Astrocyte (in vitro differentiated cells and primary cell): ENCODE measurements around the gene ITFG2. TPM values are rescaled to one million over a fixed set of nuclear protein-coding genes. Genes with fewer than 3 reads are reported as not detected.

Experiments
- DNase-seq: peaks from one replicate; pipeline ENCODE4 v3.0.0-alpha.2; 2010; ENCODE audit warnings: low read depth
- FAIRE-seq: peaks from 2 replicates; lab custom pipeline; 2011; peaks lifted over from hg19 to GRCh38; lab: Jason Lieb, UNC
- H2AFZ ChIP-seq: 2 replicates; pipeline ENCODE4 v1.6.0; 2012; ENCODE audit warnings: low read depth, low read length, inconsistent platforms
- H3K27ac ChIP-seq: 2 replicates; pipeline ENCODE4 v1.5.1; 2011; ENCODE audit warnings: low read depth, low read length, inconsistent platforms
- H3K27me3 ChIP-seq: 2 replicates; pipeline ENCODE4 v1.6.0; 2011; ENCODE audit warnings: low read length, inconsistent platforms; ENCODE audit not compliant: insufficient read depth
- H3K36me3 ChIP-seq: 2 replicates; pipeline ENCODE4 v1.5.1; 2011; ENCODE audit warnings: low read length, inconsistent platforms; ENCODE audit not compliant: insufficient read depth
- H3K4me1 ChIP-seq: 2 replicates; pipeline ENCODE4 v1.5.1; 2011; ENCODE audit warnings: low read length, inconsistent platforms; ENCODE audit not compliant: insufficient read depth
- H3K4me2 ChIP-seq: 2 replicates; pipeline ENCODE4 v1.6.0; 2012; ENCODE audit warnings: low read length, inconsistent platforms
- H3K4me3 ChIP-seq: 2 replicates; pipeline ENCODE4 v1.5.1; 2011; ENCODE audit warnings: low read depth, mild to moderate bottlenecking, low read length, inconsistent platforms; ENCODE audit not compliant: insufficient read depth
- H3K79me2 ChIP-seq: 2 replicates; pipeline ENCODE4 v1.6.0; 2012; ENCODE audit warnings: mild to moderate bottlenecking, low read length, inconsistent platforms; ENCODE audit not compliant: insufficient read depth
- H3K9ac ChIP-seq: 2 replicates; pipeline ENCODE4 v1.6.0; 2012; ENCODE audit warnings: mild to moderate bottlenecking, low read length, inconsistent platforms
- H3K9me3 ChIP-seq: 2 replicates; pipeline ENCODE4 v1.5.1; 2012; ENCODE audit warnings: low read depth, mild to moderate bottlenecking, low read length, inconsistent platforms; ENCODE audit not compliant: insufficient read depth
- H4K20me1 ChIP-seq: 2 replicates; pipeline ENCODE4 v1.6.0; 2012; ENCODE audit warnings: low read length, inconsistent platforms; ENCODE audit not compliant: insufficient read depth
- H3K27ac Mint-ChIP-seq: one replicate; pipeline ENCODE4 v1.8.0; 2021; ENCODE audit warnings: mild to moderate bottlenecking, mixed read lengths; ENCODE audit not compliant: unreplicated experiment
- H3K27me3 Mint-ChIP-seq: one replicate; pipeline ENCODE4 v1.8.0; 2021; ENCODE audit warnings: low read depth, mixed read lengths; ENCODE audit not compliant: unreplicated experiment
- H3K36me3 Mint-ChIP-seq: one replicate; pipeline ENCODE4 v1.8.0; 2021; ENCODE audit warnings: low read depth, mixed read lengths; ENCODE audit not compliant: unreplicated experiment
- H3K4me1 Mint-ChIP-seq: one replicate; pipeline ENCODE4 v1.8.0; 2021; ENCODE audit warnings: low read depth, mixed read lengths; ENCODE audit not compliant: unreplicated experiment
- H3K4me3 Mint-ChIP-seq: one replicate; pipeline ENCODE4 v1.8.0; 2021; ENCODE audit warnings: mild to moderate bottlenecking, moderate library complexity, mixed read lengths; ENCODE audit not compliant: unreplicated experiment
- H3K9me3 Mint-ChIP-seq: one replicate; pipeline ENCODE4 v1.8.0; 2021; ENCODE audit warnings: mild to moderate bottlenecking, mixed read lengths; ENCODE audit not compliant: unreplicated experiment
- EZH2 ChIP-seq: IDR thresholded peaks from 2 replicates; pipeline ENCODE4 v1.6.1; 2012; ENCODE audit warnings: mild to moderate bottlenecking, low read length, inconsistent platforms; ENCODE audit not compliant: insufficient read depth
- total RNA-seq: library from RNA; stranded (reverse); gene quantifications from 2 replicates; pipeline ENCODE4 v1.2.1, GENCODE V29; 2021
- TF ChIP-seq, protein P1 (sequence below): IDR thresholded peaks from 2 replicates; pipeline ENCODE4 v1.5.1; 2011; ENCODE audit warnings: low read depth, mild to moderate bottlenecking, inconsistent platforms, low read length, moderate library complexity; ENCODE audit not compliant: insufficient read depth

ITFG2 gene
- total RNA-seq, 1 donor from 2014 or later = 20.2 TPM

- Histone ChIP-seq H2AFZ (no peak within 1 kb of the TSS), H3K4me2 (no peak within 1 kb of the TSS), H3K27ac (no peak within 1 kb of the TSS), H4K20me1 (no peaks in the 10 kb centered on the region), H3K4me3 (no peak within 1 kb of the TSS), H3K4me1 (no peaks in the 10 kb centered on the region), H3K27me3 (no peaks in the 10 kb centered on the region), H3K9me3 (no peaks in the 10 kb centered on the region), H3K79me2 (no peaks in the 10 kb centered on the region), H3K36me3 (peaks cover 10% of the 10 kb centered on the region), H3K9ac (no peak within 1 kb of the TSS)
- H3K9me3 Mint-ChIP-seq = no peaks in the 10 kb centered on the region
- DNase-seq (no peak), FAIRE-seq (no peak)
- peak within 1 kb of the TSS; percentile 42 for H3K27ac Mint-ChIP-seq
- H3K27me3 Mint-ChIP-seq = peaks cover 2% of the 10 kb centered on the region
- peaks cover 4% of the 10 kb centered on the region for H3K36me3 Mint-ChIP-seq
- TF ChIP-seq EZH2 = no peak
- TF ChIP-seq, protein P1, sequence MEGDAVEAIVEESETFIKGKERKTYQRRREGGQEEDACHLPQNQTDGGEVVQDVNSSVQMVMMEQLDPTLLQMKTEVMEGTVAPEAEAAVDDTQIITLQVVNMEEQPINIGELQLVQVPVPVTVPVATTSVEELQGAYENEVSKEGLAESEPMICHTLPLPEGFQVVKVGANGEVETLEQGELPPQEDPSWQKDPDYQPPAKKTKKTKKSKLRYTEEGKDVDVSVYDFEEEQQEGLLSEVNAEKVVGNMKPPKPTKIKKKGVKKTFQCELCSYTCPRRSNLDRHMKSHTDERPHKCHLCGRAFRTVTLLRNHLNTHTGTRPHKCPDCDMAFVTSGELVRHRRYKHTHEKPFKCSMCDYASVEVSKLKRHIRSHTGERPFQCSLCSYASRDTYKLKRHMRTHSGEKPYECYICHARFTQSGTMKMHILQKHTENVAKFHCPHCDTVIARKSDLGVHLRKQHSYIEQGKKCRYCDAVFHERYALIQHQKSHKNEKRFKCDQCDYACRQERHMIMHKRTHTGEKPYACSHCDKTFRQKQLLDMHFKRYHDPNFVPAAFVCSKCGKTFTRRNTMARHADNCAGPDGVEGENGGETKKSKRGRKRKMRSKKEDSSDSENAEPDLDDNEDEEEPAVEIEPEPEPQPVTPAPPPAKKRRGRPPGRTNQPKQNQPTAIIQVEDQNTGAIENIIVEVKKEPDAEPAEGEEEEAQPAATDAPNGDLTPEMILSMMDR = no peak
- H3K4me3 Mint-ChIP-seq = no peak within 1 kb of the TSS
- H3K4me1 Mint-ChIP-seq = peaks cover 2% of the 10 kb centered on the region
Observed at GRCh38 chr12:2857021-2857431, 44.6 kb downstream of the ITFG2 start, which contains the start of gene TEX52. Gene TEX52 (minus strand): TSS chr12:2857039. CDS start chr12:2857026, 13 bp downstream.

- H3K36me3 Mint-ChIP-seq = peaks cover 4% of the 10 kb centered on the region
- no peak overlapping the region for H3K4me3 Mint-ChIP-seq
- Histone ChIP-seq H3K79me2 (no peaks in the 10 kb centered on the region), H3K4me3 (no peak overlapping the region), H3K4me2 (no peak overlapping the region), H4K20me1 (no peaks in the 10 kb centered on the region), H3K36me3 (peaks cover 14% of the 10 kb centered on the region), H2AFZ (no peak overlapping the region), H3K9ac (no peak overlapping the region), H3K4me1 (no peaks in the 10 kb centered on the region), H3K27ac (no peak overlapping the region), H3K27me3 (no peaks in the 10 kb centered on the region), H3K9me3 (no peaks in the 10 kb centered on the region)
- FAIRE-seq = no peak
- peaks cover 2% of the 10 kb centered on the region for H3K4me1 Mint-ChIP-seq
- TF ChIP-seq EZH2 = no peak
- TF ChIP-seq, protein P1 = no peak
- peaks cover 2% of the 10 kb centered on the region for H3K27me3 Mint-ChIP-seq
- H3K9me3 Mint-ChIP-seq = no peaks in the 10 kb centered on the region
- no peak for DNase-seq
- no peak overlapping the region for H3K27ac Mint-ChIP-seq
Observed at GRCh38 chr12:2857576-2857975, 45.1 kb downstream of the ITFG2 start.

DNA sequence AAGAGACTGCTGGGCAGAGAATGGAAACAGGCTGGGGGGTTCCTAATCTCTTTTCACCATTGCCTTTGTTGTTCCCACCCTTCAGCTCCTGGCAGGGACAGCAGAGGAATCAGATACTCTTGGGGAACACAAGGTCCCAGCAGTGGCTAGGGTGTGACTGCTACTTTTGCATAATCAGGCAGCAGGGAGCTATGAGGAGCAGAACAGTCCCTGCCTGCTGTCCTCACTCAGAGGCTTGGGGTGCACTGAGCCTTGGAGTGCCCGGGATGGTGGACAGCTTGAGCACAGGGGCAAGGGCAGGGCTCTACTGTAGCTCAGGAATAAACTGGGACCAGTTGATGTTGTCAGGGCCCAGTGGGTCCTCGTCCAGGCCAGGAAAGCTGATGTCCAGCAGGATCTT lies 45.9 kb downstream of the ITFG2 start:
- Histone ChIP-seq H3K9me3 (no peaks in the 10 kb centered on the region), H3K27ac (no peak overlapping the region), H3K27me3 (no peaks in the 10 kb centered on the region), H3K4me3 (no peak overlapping the region), H4K20me1 (no peaks in the 10 kb centered on the region), H2AFZ (no peak overlapping the region), H3K9ac (no peak overlapping the region), H3K79me2 (no peaks in the 10 kb centered on the region), H3K4me2 (no peak overlapping the region), H3K36me3 (peaks cover 14% of the 10 kb centered on the region), H3K4me1 (no peaks in the 10 kb centered on the region)
- TF ChIP-seq, protein P1 = no peak
- no peak for TF ChIP-seq EZH2
- Mint-ChIP-seq H3K27me3 (peaks cover 2% of the 10 kb centered on the region), H3K27ac (no peak overlapping the region), H3K4me3 (no peak overlapping the region), H3K9me3 (no peaks in the 10 kb centered on the region), H3K4me1 (peaks cover 2% of the 10 kb centered on the region), H3K36me3 (peaks cover 4% of the 10 kb centered on the region)
- FAIRE-seq (no peak), DNase-seq (no peak)
